HepG2 (cell line): ENCODE results near the gene ANKZF1. TPM values are rescaled to one million over a fixed set of nuclear protein-coding genes. Genes with fewer than 3 reads are reported as not detected.
A peak's percentile ranks its signal among the peaks of the same experiment; 100 is the strongest.

Source experiments
- ATAC-seq: fragments of 200-7000 bp; cut with Tn5 transposase; 3 replicates; pipeline ENCODE4 v1.9.1; 2020; ENCODE audit warnings: mild to moderate bottlenecking, moderate library complexity
- BruUV-seq: library from RNA; stranded (reverse); fragments of 400-500 nt; replicated peaks from 2 replicates; lab custom pipeline; 2021; lab: Mats Ljungman, UMichigan
- CTCF ChIA-PET: fragments of 300-600 bp; formaldehyde crosslinking; extraction: SDS; loops from one replicate; lab custom pipeline; 2021; ENCODE audit warnings: low total read pairs, inconsistent platforms, low intra/inter-chr PET ratio; lab: Yijun Ruan, JAX
- POLR2A ChIA-PET: fragments of 350-600 bp; sonication (Branson Sonifier 250); formaldehyde crosslinking; loops from one replicate; lab custom pipeline; 2020; ENCODE audit warnings: antibody characterized with exemption, inconsistent platforms; lab: Yijun Ruan, JAX
- DNase-seq: peaks from one replicate; pipeline ENCODE4 v3.0.0-alpha.2; 2015; ENCODE audit warnings: low spot score
- FAIRE-seq: peaks from 3 replicates; lab custom pipeline; 2011; peaks lifted over from hg19 to GRCh38; lab: Jason Lieb, UNC
- H2AFZ ChIP-seq: one replicate; pipeline ENCODE4 v1.6.1; 2011; ENCODE audit warnings: low read length, inconsistent platforms
- H3K27ac ChIP-seq: fragments of 300-600 bp; 3 replicates; pipeline ENCODE4 v1.8.0; 2011; ENCODE audit warnings: mixed run types, mild to moderate bottlenecking, mixed read lengths, low read length, inconsistent platforms; ENCODE audit not compliant: insufficient read depth; ENCODE audit errors: extremely low read length
- H3K27me3 ChIP-seq, 2 experiments: fragments of 200-600 bp in 1 of 2; 2 replicates in 1 of 2; 3 replicates in 1 of 2; pipeline versions ENCODE4 v1.6.0 to v1.8.0; 2011; ENCODE audit warnings: low read length in 2 of 2, mild to moderate bottlenecking in 2 of 2, moderate library complexity in 2 of 2, inconsistent platforms in 1 of 2; ENCODE audit not compliant: insufficient read depth in 2 of 2, control insufficient read depth in 1 of 2
- H3K36me3 ChIP-seq, 2 experiments: fragments of 200-600 bp in 1 of 2; replicated peaks in 1 of 2; 2 replicates in 1 of 2; 3 replicates in 1 of 2; pipeline versions ENCODE4 v1.5.1 to v1.8.0; 2011; ENCODE audit warnings: low read length in 2 of 2, inconsistent platforms in 1 of 2; ENCODE audit not compliant: insufficient read depth in 2 of 2, control insufficient read depth in 1 of 2
- H3K4me1 ChIP-seq: 2 replicates; pipeline ENCODE4 v1.5.1; 2012; ENCODE audit warnings: low read length, inconsistent platforms; ENCODE audit not compliant: insufficient read depth
- H3K4me2 ChIP-seq: 2 replicates; pipeline ENCODE4 v1.6.0; 2011; ENCODE audit warnings: low read depth, low read length, inconsistent platforms
- H3K4me3 ChIP-seq, 3 experiments: fragments of 200-600 bp in 1 of 3; sonication (generic), shearing (Covaris generic) in 1 of 3; replicated peaks in 1 of 3; 2 replicates each; pipeline ENCODE4 v1.5.1; 2011 to 2016; ENCODE audit warnings: low read length in 3 of 3, inconsistent platforms in 2 of 3, low read depth in 2 of 3, mild to moderate bottlenecking in 2 of 3, control low read depth in 1 of 3, mixed read lengths in 1 of 3; ENCODE audit not compliant: insufficient read depth in 1 of 3
- H3K79me2 ChIP-seq: one replicate; pipeline ENCODE4 v1.6.1; 2011; ENCODE audit warnings: low read length, inconsistent platforms; ENCODE audit not compliant: insufficient read depth
- H3K9ac ChIP-seq: 2 replicates; pipeline ENCODE4 v1.6.0; 2011; ENCODE audit warnings: mild to moderate bottlenecking, low read depth, low read length, inconsistent platforms; ENCODE audit not compliant: insufficient read depth
- H3K9me3 ChIP-seq: 2 replicates; pipeline ENCODE4 v1.5.1; 2012; ENCODE audit warnings: mild to moderate bottlenecking, low read length
- H4K20me1 ChIP-seq: 2 replicates; pipeline ENCODE4 v1.6.0; 2011; ENCODE audit warnings: inconsistent platforms, mild to moderate bottlenecking, low read length, moderate library complexity; ENCODE audit not compliant: insufficient read depth
- ATF1 ChIP-seq: IDR thresholded peaks from 2 replicates; pipeline ENCODE4 v1.6.1; 2016; ENCODE audit warnings: mild to moderate bottlenecking, control low read depth
- ATF5 ChIP-seq: sonication (generic); formaldehyde crosslinking; IDR thresholded peaks from 2 replicates; pipeline ENCODE4 v1.4.0; 2020; ENCODE audit warnings: mild to moderate bottlenecking, low read depth, missing genetic modification reagents
- ATF7 ChIP-seq, 2 experiments: fragments of 450-650 bp in 1 of 2; sonication (generic) in 1 of 2; formaldehyde crosslinking in 1 of 2; IDR thresholded peaks; 2 replicates each; pipeline versions ENCODE4 v1.4.0 to v1.6.1; 2016 to 2020; ENCODE audit warnings: antibody characterized with exemption in 1 of 2, mild to moderate bottlenecking in 1 of 2, missing genetic modification reagents in 1 of 2
- CREB1 ChIP-seq, 2 experiments: fragments of 450-650 bp in 1 of 2; IDR thresholded peaks; 2 replicates each; pipeline ENCODE4 v1.6.1; 2016 to 2017; ENCODE audit warnings: control low read depth in 1 of 2, mild to moderate bottlenecking in 1 of 2, missing compliant biosample characterization in 1 of 2, missing genetic modification characterization in 1 of 2
- MAX ChIP-seq: IDR thresholded peaks from 2 replicates; pipeline ENCODE4 v1.6.1; 2012; ENCODE audit warnings: inconsistent platforms
- NFYB ChIP-seq: sonication (generic); formaldehyde crosslinking; IDR thresholded peaks from 2 replicates; pipeline ENCODE4 v1.4.0; 2020; ENCODE audit warnings: missing genetic modification reagents
- RORA ChIP-seq: sonication (generic); formaldehyde crosslinking; IDR thresholded peaks from 2 replicates; pipeline ENCODE4 v1.5.0; 2020; ENCODE audit warnings: mild to moderate bottlenecking, missing genetic modification reagents, moderate library complexity
- SMARCE1 ChIP-seq: fragments of 450-650 bp; IDR thresholded peaks from 2 replicates; pipeline ENCODE4 v1.6.1; 2017; ENCODE audit warnings: borderline replicate concordance
- SNAPC2 ChIP-seq: sonication (generic); formaldehyde crosslinking; IDR thresholded peaks from 2 replicates; pipeline ENCODE4 v1.8.1; 2022; ENCODE audit warnings: mild to moderate bottlenecking, missing genetic modification reagents
- SSRP1 ChIP-seq: IDR thresholded peaks from 2 replicates; pipeline ENCODE4 v1.6.1; 2016; ENCODE audit warnings: control low read depth
- XRCC5 ChIP-seq: fragments of 200-400 bp; formaldehyde crosslinking; optimal IDR thresholded peaks from 2 replicates; pipeline ENCODE3; 2017; ENCODE audit warnings: mild to moderate bottlenecking, low read length
- WGBS: methylation state at CpG from one replicate; pipeline ENCODE4 v1.1.6; 2017; ENCODE audit warnings: low lambda C conversion rate; 5-methylcytosine and 5-hydroxymethylcytosine counted together
- in situ Hi-C: cut with HindIII; loops from 2 replicates; pipeline ENCODE4 v1.10.0; 2017; ENCODE audit warnings: low pct_unique_long_range_greater_than_20kb; ENCODE audit not compliant: extremely low pct_ligation_motif_present
- intact Hi-C: fragments of 100-400 bp; cut with micrococcal nuclease; formaldehyde crosslinking; loops from one replicate; pipeline ENCODE4 v1.10.0; 2022; ENCODE audit not compliant: unreplicated experiment
- polyA plus RNA-seq, 8 experiments: library from polyadenylated mRNA; depleted of rRNA in 3 of 8; stranded (reverse) in 7 of 8; unstranded in 1 of 8; fragments of >200 nt; fragmentation: Illumina TruSeq in 4 of 8; extraction: Trizol in 4 of 8; gene quantifications; 2 replicates each; pipeline versions ENCODE4 v1.2.1 to v1.2.3, GENCODE V29; 2011 to 2016; ENCODE audit warnings: low read depth in 4 of 8, missing spikeins in 1 of 8, mixed read lengths in 1 of 8; ENCODE audit not compliant: insufficient read depth in 1 of 8
- total RNA-seq, 5 experiments: library from RNA; depleted of rRNA; stranded (reverse); fragments of >200 nt; fragmentation: Illumina TruSeq; extraction: Trizol; gene quantifications; 2 replicates each; pipeline ENCODE4 v1.2.3, GENCODE V29; 2016; ENCODE audit warnings: low read depth in 1 of 5
- TF ChIP-seq, protein P1 (sequence below): sonication (generic); formaldehyde crosslinking; IDR thresholded peaks from 2 replicates; pipeline ENCODE4 v1.8.0; 2022; ENCODE audit warnings: missing genetic modification reagents, mild to moderate bottlenecking, borderline replicate concordance
- TF ChIP-seq, protein P2 (sequence below): sonication (generic); formaldehyde crosslinking; IDR thresholded peaks from 2 replicates; pipeline ENCODE4 v1.8.0; 2022; ENCODE audit warnings: low read depth, missing genetic modification reagents

Gene ANKZF1
- total and polyA plus RNA-seq, 2 of the 13 experiments (the other 11 are each of a cell fraction or from before 2014, with no cell fraction given) = 25.3 to 128 TPM

- TF ChIP-seq, protein P1, sequence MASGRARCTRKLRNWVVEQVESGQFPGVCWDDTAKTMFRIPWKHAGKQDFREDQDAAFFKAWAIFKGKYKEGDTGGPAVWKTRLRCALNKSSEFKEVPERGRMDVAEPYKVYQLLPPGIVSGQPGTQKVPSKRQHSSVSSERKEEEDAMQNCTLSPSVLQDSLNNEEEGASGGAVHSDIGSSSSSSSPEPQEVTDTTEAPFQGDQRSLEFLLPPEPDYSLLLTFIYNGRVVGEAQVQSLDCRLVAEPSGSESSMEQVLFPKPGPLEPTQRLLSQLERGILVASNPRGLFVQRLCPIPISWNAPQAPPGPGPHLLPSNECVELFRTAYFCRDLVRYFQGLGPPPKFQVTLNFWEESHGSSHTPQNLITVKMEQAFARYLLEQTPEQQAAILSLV (CRISPR knock-in tag) = peak; percentile 67; the same call in 1 of the 2 replicates
- no peak for TF ChIP-seq SMARCE1
- peak; percentile 88 for TF ChIP-seq XRCC5
- peak; percentile 5; the same call in 1 of the 2 replicates for TF ChIP-seq MAX
- TF ChIP-seq, protein P2, sequence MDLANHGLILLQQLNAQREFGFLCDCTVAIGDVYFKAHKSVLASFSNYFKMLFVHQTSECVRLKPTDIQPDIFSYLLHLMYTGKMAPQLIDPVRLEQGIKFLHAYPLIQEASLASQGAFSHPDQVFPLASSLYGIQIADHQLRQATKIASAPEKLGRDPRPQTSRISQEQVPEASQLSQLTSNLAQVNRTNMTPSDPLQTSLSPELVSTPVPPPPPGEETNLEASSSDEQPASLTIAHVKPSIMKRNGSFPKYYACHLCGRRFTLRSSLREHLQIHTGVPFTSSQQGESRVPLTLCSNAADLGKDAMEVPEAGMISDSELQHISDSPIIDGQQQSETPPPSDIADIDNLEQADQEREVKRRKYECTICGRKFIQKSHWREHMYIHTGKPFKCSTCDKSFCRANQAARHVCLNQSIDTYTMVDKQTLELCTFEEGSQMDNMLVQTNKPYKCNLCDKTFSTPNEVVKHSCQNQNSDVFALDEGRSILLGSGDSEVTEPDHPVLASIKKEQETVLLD = no peak
- 0 out of 2 replicates have a peak, but pooled peaks have one; percentile 5 for TF ChIP-seq NFYB (CRISPR knock-in tag)
These were observed 40.4 kb downstream of the ANKZF1 start (continued) for GRCh38 chr2:219270055-219270372.

GRCh38 chr2:219271021-219271420 lies 41.4 kb downstream of the ANKZF1 start:
- in situ Hi-C loops = no loop called here

More at GRCh38 chr2:219271021-219271420, 41.4 kb downstream of the ANKZF1 start:
- H3K4me2 ChIP-seq = no peak overlapping the region
- H3K9me3 ChIP-seq = no peaks in the 10 kb centered on the region
- no peak overlapping the region for H3K9ac ChIP-seq
- no peak overlapping the region for H3K4me3 ChIP-seq
- H3K27me3 ChIP-seq = peaks cover 0 to 12% of the 10 kb centered on the region in 2 experiments; a peak in 2 of 5 replicates
- no peak for ATAC-seq
- BruUV-seq = no TSS peak
- WGBS = 7% methylated on average over 2 of the region's 2 CpGs
- H3K36me3 ChIP-seq = no peaks in the 10 kb centered on the region
- ChIA-PET POLR2A (interaction anchor here (0.7 to 0.8 kb wide), 2 partner anchors 17 to 26 kb away, joined by 3 read pairs; partner anchors contain the start of genes GLB1L, STK16 and TUBA4A), CTCF (no interaction called here)
- intact Hi-C loops = no loop called here
- TF ChIP-seq ATF7 (IDR thresholded peaks at IDR 0.05) (peak; percentile 71), ATF7 (CRISPR knock-in tag; IDR thresholded peaks at IDR 0.05) (no peak), CREB1 (IDR thresholded peaks at IDR 0.05) (peak; percentile 92), CREB1 (CRISPR knock-in tag; IDR thresholded peaks at IDR 0.05) (no peak), ATF5 (CRISPR knock-in tag) (no peak), SSRP1 (CRISPR knock-in tag) (no peak), SNAPC2 (CRISPR knock-in tag) (no peak), RORA (CRISPR knock-in tag) (no peak), ATF1 (CRISPR knock-in tag) (no peak)
- H3K4me1 ChIP-seq = peaks cover 41% of the 10 kb centered on the region
- FAIRE-seq = no peak
- no peaks in the 10 kb centered on the region for H4K20me1 ChIP-seq
- no peak overlapping the region for H3K27ac ChIP-seq
- no peak for DNase-seq
- H3K79me2 ChIP-seq = no peaks in the 10 kb centered on the region
- no peak overlapping the region for H2AFZ ChIP-seq
